HEK293T (cell line): Measurements from ENCODE around the gene LYPD5.

Experiments used
- BHLHE40 ChIP-seq: fragments of 450-650 bp; IDR thresholded peaks from 2 replicates; pipeline ENCODE4 v1.6.1; 2016; ENCODE audit warnings: mild to moderate bottlenecking, moderate library complexity, borderline replicate concordance
- CTBP1 ChIP-seq: fragments of 450-650 bp; IDR thresholded peaks from 2 replicates; pipeline ENCODE4 v1.6.1; 2016; ENCODE audit warnings: borderline replicate concordance
- FOXA1 ChIP-seq: fragments of 450-650 bp; IDR thresholded peaks from 2 replicates; pipeline ENCODE4 v1.6.1; 2016; ENCODE audit warnings: mild to moderate bottlenecking
- FOXK2 ChIP-seq: fragments of 450-650 bp; IDR thresholded peaks from 2 replicates; pipeline ENCODE4 v1.6.1; 2016; ENCODE audit warnings: mild to moderate bottlenecking
- FOXM1 ChIP-seq: fragments of 450-650 bp; IDR thresholded peaks from 2 replicates; pipeline ENCODE4 v1.6.1; 2017; ENCODE audit warnings: mild to moderate bottlenecking, borderline replicate concordance
- HDGF ChIP-seq: fragments of 450-650 bp; IDR thresholded peaks from 2 replicates; pipeline ENCODE4 v1.6.1; 2017; ENCODE audit warnings: antibody characterized with exemption, borderline replicate concordance
- L3MBTL2 ChIP-seq: fragments of 450-650 bp; conservative IDR thresholded peaks from 2 replicates; pipeline ENCODE4 v1.6.1; 2016; ENCODE audit warnings: mild to moderate bottlenecking
- NFRKB ChIP-seq: fragments of 450-650 bp; IDR thresholded peaks from 2 replicates; pipeline ENCODE4 v1.6.1; 2016; ENCODE audit warnings: mild to moderate bottlenecking, moderate library complexity
- SP1 ChIP-seq: fragments of 450-650 bp; IDR thresholded peaks from 2 replicates; pipeline ENCODE4 v1.6.1; 2017
- SUZ12 ChIP-seq: fragments of 450-650 bp; IDR thresholded peaks from 2 replicates; pipeline ENCODE4 v1.6.1; 2016; ENCODE audit warnings: mild to moderate bottlenecking
- TARDBP ChIP-seq: fragments of 450-650 bp; IDR thresholded peaks from 2 replicates; pipeline ENCODE4 v1.6.1; 2016
- ZNF384 ChIP-seq: fragments of 450-650 bp; IDR thresholded peaks from 2 replicates; pipeline ENCODE4 v1.6.1; 2016
- TF ChIP-seq, protein P1 (sequence below): fragments of 450-650 bp; IDR thresholded peaks from 2 replicates; pipeline ENCODE4 v1.6.1; 2016

DNA sequence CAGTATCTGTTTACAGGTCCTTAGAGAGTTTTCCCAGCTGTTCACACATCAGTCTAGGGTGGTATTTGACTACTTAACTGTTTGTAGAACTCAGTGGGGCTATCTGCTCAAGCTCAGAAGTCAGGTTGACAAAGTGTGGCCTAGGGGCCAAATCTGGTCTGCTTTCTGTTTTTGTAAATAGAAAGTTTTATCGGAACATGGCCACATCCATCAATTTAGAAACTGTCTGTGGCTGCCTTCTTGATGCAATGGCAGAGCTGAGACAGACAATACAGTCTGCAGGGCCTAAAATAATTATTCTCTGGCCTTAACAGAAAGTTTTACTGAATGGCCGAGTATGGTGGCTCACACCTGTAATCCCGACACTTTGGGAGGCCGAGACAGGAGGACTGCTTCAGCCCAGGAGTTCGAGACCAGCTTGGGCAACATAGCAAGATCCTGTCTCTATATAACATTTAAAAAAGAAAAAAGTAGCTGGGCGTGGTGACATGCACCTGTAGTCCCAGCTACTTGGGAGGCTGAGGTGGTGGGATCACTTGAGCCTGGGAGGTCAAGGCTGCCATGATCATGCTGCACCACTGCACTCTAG lies 49.9 kb downstream of the LYPD5 start:
- no peak for TF ChIP-seq BHLHE40
- TF ChIP-seq SP1: no peak
- TF ChIP-seq, protein P1, sequence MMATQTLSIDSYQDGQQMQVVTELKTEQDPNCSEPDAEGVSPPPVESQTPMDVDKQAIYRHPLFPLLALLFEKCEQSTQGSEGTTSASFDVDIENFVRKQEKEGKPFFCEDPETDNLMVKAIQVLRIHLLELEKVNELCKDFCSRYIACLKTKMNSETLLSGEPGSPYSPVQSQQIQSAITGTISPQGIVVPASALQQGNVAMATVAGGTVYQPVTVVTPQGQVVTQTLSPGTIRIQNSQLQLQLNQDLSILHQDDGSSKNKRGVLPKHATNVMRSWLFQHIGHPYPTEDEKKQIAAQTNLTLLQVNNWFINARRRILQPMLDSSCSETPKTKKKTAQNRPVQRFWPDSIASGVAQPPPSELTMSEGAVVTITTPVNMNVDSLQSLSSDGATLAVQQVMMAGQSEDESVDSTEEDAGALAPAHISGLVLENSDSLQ: no peak
- no peak for TF ChIP-seq CTBP1
- TF ChIP-seq HDGF: no peak
- TF ChIP-seq TARDBP: no peak
- no peak for TF ChIP-seq SUZ12
- no peak for TF ChIP-seq ZNF384
- no peak for TF ChIP-seq NFRKB
- no peak for TF ChIP-seq FOXM1
- no peak for TF ChIP-seq FOXA1
- TF ChIP-seq L3MBTL2: no peak
- TF ChIP-seq FOXK2: no peak
